Tibial nerve (tissue), 4 donors: ENCODE results near the gene PPP1R16B. TPM values are rescaled to one million over a fixed set of nuclear protein-coding genes. Genes with fewer than 3 reads are reported as not detected.

ENCODE experiments used
- DNase-seq, 2 donors: peaks; one replicate each; pipeline ENCODE4 v3.0.0-alpha.2; 2019; ENCODE audit warnings: low spot score in 2 of 2
- H3K27ac ChIP-seq, 4 donors: fragments of 200-600 bp; sonication (generic) in 3 of 4; one replicate each; pipeline ENCODE4 v1.5.1; 2017 to 2019; ENCODE audit warnings: mild to moderate bottlenecking in 1 of 4
- H3K27me3 ChIP-seq, 2 donors: fragments of 200-600 bp; sonication (generic) in 1 of 2; one replicate each; pipeline versions ENCODE4 v1.5.1 to v1.6.0; 2017 to 2019
- H3K36me3 ChIP-seq, 3 donors: fragments of 200-600 bp; sonication (generic); one replicate each; pipeline ENCODE4 v1.5.1; 2018 to 2019
- H3K4me1 ChIP-seq, 4 donors: fragments of 200-600 bp; sonication (generic) in 3 of 4; one replicate each; pipeline ENCODE4 v1.5.1; 2017 to 2019
- H3K4me3 ChIP-seq, 4 donors: fragments of 200-600 bp; sonication (generic) in 3 of 4; one replicate each; pipeline ENCODE4 v1.5.1; 2017 to 2019; ENCODE audit warnings: mild to moderate bottlenecking in 1 of 4, moderate library complexity in 1 of 4
- H3K9me3 ChIP-seq, 4 donors: fragments of 200-600 bp; sonication (generic) in 3 of 4; one replicate each; pipeline ENCODE4 v1.5.1; 2017 to 2019
- CTCF ChIP-seq, 5 experiments: fragments of 200-600 bp in 3 of 5; fragments of 450-650 bp in 2 of 5; sonication (generic) in 3 of 5; IDR thresholded peaks; one replicate each; pipeline ENCODE4 v1.5.1; 2016 to 2019; ENCODE audit warnings: antibody characterized with exemption in 5 of 5, mild to moderate bottlenecking in 3 of 5, moderate library complexity in 2 of 5
- EP300 ChIP-seq, 2 donors: sonication (generic); formaldehyde crosslinking; IDR thresholded peaks; one replicate each; pipeline ENCODE4 v1.6.1; 2017; ENCODE audit warnings: antibody characterized with exemption in 2 of 2, mild to moderate bottlenecking in 1 of 2
- POLR2A ChIP-seq, 2 donors: fragments of 450-650 bp; IDR thresholded peaks; one replicate each; pipeline ENCODE4 v1.6.1; 2017; ENCODE audit warnings: antibody characterized with exemption in 2 of 2, mild to moderate bottlenecking in 2 of 2, moderate library complexity in 2 of 2
- WGBS, 2 donors: methylation state at CpG; one replicate each; pipeline ENCODE4 v1.1.5; 2018; 5-methylcytosine and 5-hydroxymethylcytosine counted together
- total RNA-seq, 4 donors: library from RNA; depleted of rRNA; stranded (reverse); fragments of >200 nt; gene quantifications; one replicate each; pipeline ENCODE4 v1.1.0, GENCODE V29; 2016

Gene PPP1R16B
- total RNA-seq, 4 donors from 2014 or later: 2.1 to 5.7 (median 4.6) TPM

GRCh38 chr20:38831049-38831691 lies 25.7 kb downstream of the PPP1R16B start:
- H3K27ac ChIP-seq: no peak overlapping the region
- no peaks in the 10 kb centered on the region for H3K9me3 ChIP-seq
- WGBS, 2 donors: 88 to 92% methylated on average over 11 of the region's 11 CpGs
- no peaks in the 10 kb centered on the region for H3K36me3 ChIP-seq
- no peak overlapping the region for H3K4me3 ChIP-seq
- TF ChIP-seq CTCF (IDR thresholded peaks at IDR 0.05): no peak
- no peak for TF ChIP-seq POLR2A (IDR thresholded peaks at IDR 0.05)
- no peak for TF ChIP-seq EP300 (IDR thresholded peaks at IDR 0.05)
- DNase-seq: no peak
- no peaks in the 10 kb centered on the region for H3K27me3 ChIP-seq
- H3K4me1 ChIP-seq: peaks cover 0 to 4% (median 0%) of the 10 kb centered on the region in 4 donors

- 75 to 78% methylated on average over 8 of the region's 8 CpGs for WGBS, 2 donors
- no peak for TF ChIP-seq POLR2A (IDR thresholded peaks at IDR 0.05)
- no peak for TF ChIP-seq CTCF (IDR thresholded peaks at IDR 0.05)
- no peak overlapping the region for H3K27ac ChIP-seq
Measured at GRCh38 chr20:38831995-38832620, 26.6 kb downstream of the PPP1R16B start.

GRCh38 chr20:38833154-38833856 lies 27.8 kb downstream of the PPP1R16B start:
- WGBS, 2 donors: 81 to 83% methylated on average over 5 of the region's 5 CpGs

More at GRCh38 chr20:38831995-38832620, 26.6 kb downstream of the PPP1R16B start:
- no peaks in the 10 kb centered on the region for H3K27me3 ChIP-seq
- H3K4me3 ChIP-seq: no peak overlapping the region
- no peaks in the 10 kb centered on the region for H3K36me3 ChIP-seq
- peaks cover 0 to 4% (median 0%) of the 10 kb centered on the region in 4 donors for H3K4me1 ChIP-seq
- no peaks in the 10 kb centered on the region for H3K9me3 ChIP-seq
- no peak for DNase-seq

GRCh38 chr20:38833857-38834164 lies 28.3 kb downstream of the PPP1R16B start:
- peak overlapping the region in 1 of 4 donors; percentile 26 for H3K27ac ChIP-seq
- DNase-seq: no peak
- no peak for TF ChIP-seq EP300 (IDR thresholded peaks at IDR 0.05)
- TF ChIP-seq CTCF (IDR thresholded peaks at IDR 0.05): no peak
- TF ChIP-seq POLR2A (IDR thresholded peaks at IDR 0.05): no peak
- no peaks in the 10 kb centered on the region for H3K9me3 ChIP-seq
- no peaks in the 10 kb centered on the region for H3K36me3 ChIP-seq
- 78 to 83% methylated on average over 4 of the region's 4 CpGs for WGBS, 2 donors
- no peaks in the 10 kb centered on the region for H3K27me3 ChIP-seq
- H3K4me1 ChIP-seq: peaks cover 0 to under 1% (median 0%) of the 10 kb centered on the region in 4 donors
- no peak overlapping the region for H3K4me3 ChIP-seq

More at GRCh38 chr20:38833154-38833856, 27.8 kb downstream of the PPP1R16B start:
- peaks cover 0 to 4% (median 0%) of the 10 kb centered on the region in 4 donors for H3K4me1 ChIP-seq
- TF ChIP-seq CTCF (IDR thresholded peaks at IDR 0.05): no peak
- no peak for TF ChIP-seq EP300 (IDR thresholded peaks at IDR 0.05)
- no peak for TF ChIP-seq POLR2A (IDR thresholded peaks at IDR 0.05)
- H3K27me3 ChIP-seq: no peaks in the 10 kb centered on the region
- H3K36me3 ChIP-seq: no peaks in the 10 kb centered on the region
- H3K4me3 ChIP-seq: no peak overlapping the region
- H3K9me3 ChIP-seq: no peaks in the 10 kb centered on the region
- H3K27ac ChIP-seq: peak overlapping the region in 1 of 4 donors; percentile 26
- DNase-seq: no peak

- no peaks in the 10 kb centered on the region for H3K27me3 ChIP-seq
- no peak overlapping the region for H3K27ac ChIP-seq
- no peaks in the 10 kb centered on the region for H3K4me1 ChIP-seq
- DNase-seq: no peak
- H3K4me3 ChIP-seq: no peak overlapping the region
- no peaks in the 10 kb centered on the region for H3K9me3 ChIP-seq
- TF ChIP-seq EP300 (IDR thresholded peaks at IDR 0.05) (no peak), CTCF (IDR thresholded peaks at IDR 0.05) (no peak), POLR2A (IDR thresholded peaks at IDR 0.05) (no peak)
- H3K36me3 ChIP-seq: no peaks in the 10 kb centered on the region
Measured at GRCh38 chr20:38834868-38835267, 29.4 kb downstream of the PPP1R16B start.
